Fibroblast of lung (primary cell): ENCODE data around the gene ZNF507. TPM values are rescaled to one million over a fixed set of nuclear protein-coding genes. Genes with fewer than 3 reads are reported as not detected.
A peak's percentile ranks its signal among the peaks of the same experiment; 100 is the strongest.

Experiments used
- DNase-seq, 2 donors: peaks; one replicate each; pipeline versions ENCODE4 v3.0.0 to v3.0.0-alpha.2; 2010; ENCODE audit warnings: low read depth in 2 of 2
- H2AFZ ChIP-seq: 2 replicates; pipeline ENCODE4 v1.5.1; 2012; ENCODE audit warnings: low read length, control low read depth, inconsistent platforms
- H3K27ac ChIP-seq: 2 replicates; pipeline ENCODE4 v1.5.1; 2011; ENCODE audit warnings: low read length, control low read depth; ENCODE audit not compliant: insufficient read depth
- H3K27me3 ChIP-seq: 2 replicates; pipeline ENCODE4 v1.5.1; 2011; ENCODE audit warnings: mild to moderate bottlenecking, low read length; ENCODE audit not compliant: control insufficient read depth, insufficient read depth
- H3K36me3 ChIP-seq: 2 replicates; pipeline ENCODE4 v1.5.1; 2011; ENCODE audit warnings: low read length; ENCODE audit not compliant: control insufficient read depth, insufficient read depth
- H3K4me1 ChIP-seq: 2 replicates; pipeline ENCODE4 v1.5.1; 2011; ENCODE audit warnings: low read length; ENCODE audit not compliant: control insufficient read depth, insufficient read depth; ENCODE audit errors: extremely low read depth
- H3K4me2 ChIP-seq: 2 replicates; pipeline ENCODE4 v1.5.1; 2011; ENCODE audit warnings: low read length, control low read depth; ENCODE audit not compliant: insufficient read depth; ENCODE audit errors: extremely low read depth
- H3K4me3 ChIP-seq, 4 experiments: fragments of 200-600 bp in 1 of 4; sonication (generic) in 1 of 4; replicated peaks in 1 of 4; 2 replicates each; pipeline ENCODE4 v1.5.1; 2011 to 2016; ENCODE audit warnings: low read length in 4 of 4, low read depth in 3 of 4, mild to moderate bottlenecking in 3 of 4, control low read depth in 2 of 4, inconsistent platforms in 1 of 4, mixed read lengths in 1 of 4; ENCODE audit not compliant: insufficient read depth in 1 of 4; ENCODE audit errors: control extremely low read depth in 1 of 4
- H3K79me2 ChIP-seq: 2 replicates; pipeline ENCODE4 v1.5.1; 2012; ENCODE audit warnings: mild to moderate bottlenecking, low read length, inconsistent platforms; ENCODE audit not compliant: control insufficient read depth, insufficient read depth
- H3K9ac ChIP-seq: 2 replicates; pipeline ENCODE4 v1.5.1; 2011; ENCODE audit warnings: mild to moderate bottlenecking, low read length, control low read depth; ENCODE audit not compliant: insufficient read depth
- H3K9me3 ChIP-seq: 2 replicates; pipeline ENCODE4 v1.5.1; 2012; ENCODE audit warnings: low read depth, low read length; ENCODE audit not compliant: control insufficient read depth, insufficient read depth
- H4K20me1 ChIP-seq: 2 replicates; pipeline ENCODE4 v1.5.1; 2011; ENCODE audit warnings: low read length; ENCODE audit not compliant: control insufficient read depth, insufficient read depth; ENCODE audit errors: extremely low read depth
- CTCF ChIP-seq, 2 donors: IDR thresholded peaks in 1 of 2; conservative IDR thresholded peaks in 1 of 2; 1 replicate in 1 of 2; 2 replicates in 1 of 2; pipeline ENCODE4 v1.5.1; 2011 to 2012; ENCODE audit warnings: low read length in 2 of 2, control low read depth in 1 of 2, inconsistent platforms in 1 of 2, low read depth in 1 of 2, mild to moderate bottlenecking in 1 of 2
- EZH2 ChIP-seq: IDR thresholded peaks from 2 replicates; pipeline ENCODE4 v1.5.1; 2012; ENCODE audit warnings: low read length, control low read depth, mild to moderate bottlenecking; ENCODE audit errors: missing control alignments
- polyA plus RNA-seq, 2 donors: library from polyadenylated mRNA; depleted of rRNA in 1 of 2; stranded (reverse) in 1 of 2; unstranded in 1 of 2; fragments of >200 nt; gene quantifications; 2 replicates each; pipeline ENCODE4 v1.2.1, GENCODE V29; 2011 to 2012; ENCODE audit warnings: missing spikeins in 1 of 2
- total RNA-seq: library from RNA; depleted of rRNA; stranded (reverse); fragments of >200 nt; gene quantifications from 2 replicates; pipeline ENCODE4 v1.2.1, GENCODE V29; 2014

The ZNF507 gene
- total and polyA plus RNA-seq, 2 donors (not counting 1 experiment from before 2014, with no cell fraction given) = 12.1 to 17.8 TPM

- no peak overlapping the region for H3K4me2 ChIP-seq
Measured at GRCh38 chr19:32316034-32316433, 29.4 kb upstream of the ZNF507 start.

GRCh38 chr19:32317086-32317485 is 28.3 kb upstream of the ZNF507 start:
- Histone ChIP-seq H2AFZ (no peak overlapping the region), H3K4me1 (no peaks in the 10 kb centered on the region), H3K4me3 (no peak overlapping the region), H3K27ac (no peak overlapping the region), H3K4me2 (no peak overlapping the region), H4K20me1 (peaks cover 2% of the 10 kb centered on the region), H3K79me2 (no peaks in the 10 kb centered on the region), H3K9me3 (no peaks in the 10 kb centered on the region), H3K9ac (no peak overlapping the region), H3K36me3 (no peaks in the 10 kb centered on the region), H3K27me3 (no peaks in the 10 kb centered on the region)
- no peak for DNase-seq
- TF ChIP-seq EZH2 (no peak), CTCF (conservative IDR thresholded peaks at IDR 0.05 in 1 of 2, IDR thresholded peaks at IDR 0.05 in 1 of 2; ENCODE audit: low read depth in 1 of 2, low read length in 2 of 2) (no peak)

More at GRCh38 chr19:32316034-32316433, 29.4 kb upstream of the ZNF507 start:
- Histone ChIP-seq H3K4me3 (no peak overlapping the region), H3K9me3 (no peaks in the 10 kb centered on the region), H3K27me3 (no peaks in the 10 kb centered on the region), H3K79me2 (no peaks in the 10 kb centered on the region), H3K27ac (no peak overlapping the region), H2AFZ (no peak overlapping the region), H3K4me1 (no peaks in the 10 kb centered on the region), H3K36me3 (no peaks in the 10 kb centered on the region), H3K9ac (no peak overlapping the region), H4K20me1 (peaks cover 2% of the 10 kb centered on the region)
- DNase-seq = no peak
- TF ChIP-seq EZH2 (no peak), CTCF (conservative IDR thresholded peaks at IDR 0.05 in 1 of 2, IDR thresholded peaks at IDR 0.05 in 1 of 2; ENCODE audit: low read depth in 1 of 2, low read length in 2 of 2) (no peak)

- no peaks in the 10 kb centered on the region for H3K36me3 ChIP-seq
- H3K4me3 ChIP-seq = no peak overlapping the region
- no peak overlapping the region for H3K27ac ChIP-seq
- no peaks in the 10 kb centered on the region for H3K79me2 ChIP-seq
- no peak for DNase-seq
- no peak overlapping the region for H3K4me2 ChIP-seq
- no peak overlapping the region for H3K9ac ChIP-seq
- H3K27me3 ChIP-seq = no peaks in the 10 kb centered on the region
- H3K4me1 ChIP-seq = no peaks in the 10 kb centered on the region
- H3K9me3 ChIP-seq = no peaks in the 10 kb centered on the region
- no peak overlapping the region for H2AFZ ChIP-seq
- peaks cover 2% of the 10 kb centered on the region for H4K20me1 ChIP-seq
- TF ChIP-seq EZH2 = no peak
- TF ChIP-seq CTCF (conservative IDR thresholded peaks at IDR 0.05 in 1 of 2, IDR thresholded peaks at IDR 0.05 in 1 of 2; ENCODE audit: low read depth in 1 of 2, low read length in 2 of 2) = peak in 1 of 2 donors; percentile 33
Measured at GRCh38 chr19:32318884-32319520, 26.4 kb upstream of the ZNF507 start.
